Measurements from ENCODE around the gene NOXO1. TPM values are rescaled to one million over a fixed set of nuclear protein-coding genes. Genes with fewer than 3 reads are reported as not detected.
A peak's percentile ranks its signal among the peaks of the same experiment; 100 is the strongest.

The NOXO1 gene
- total RNA-seq, 1 experiment from 2014 or later: not detected

- Histone ChIP-seq H3K4me2 (ENCODE audit: low read depth, low read length, poor library complexity, severe bottlenecking) (no peak overlapping the region), H3K4me3 (ENCODE audit: low read length) (no peak overlapping the region), H3K9me2 (replicated peaks; ENCODE audit: insufficient read depth, low read length) (no peaks in the 10 kb centered on the region), H3K79me2 (ENCODE audit: low read length) (no peaks in the 10 kb centered on the region), H3K9ac (ENCODE audit: low read length) (no peak overlapping the region), H3K27me3 (ENCODE audit: low read length) (no peaks in the 10 kb centered on the region), H3K36me3 (ENCODE audit: insufficient read depth, low read length) (no peaks in the 10 kb centered on the region), H2AFZ (ENCODE audit: low read length) (no peak overlapping the region), H3K9me3 (ENCODE audit: low read length) (no peaks in the 10 kb centered on the region), H3K4me1 (ENCODE audit: low read length) (peaks cover 11% of the 10 kb centered on the region), H4K20me1 (ENCODE audit: insufficient read depth, low read depth, low read length) (no peaks in the 10 kb centered on the region; the same call in 1 of the 2 replicates), H3K27ac (ENCODE audit: low read length) (no peak overlapping the region)
- DNase-seq: no peak
These were observed 33.9 kb downstream of the NOXO1 start for GRCh38 chr16:1947369-1947670.

- DNase-seq: no peak
- H3K9ac ChIP-seq (ENCODE audit: low read length): no peak overlapping the region
- H3K36me3 ChIP-seq (ENCODE audit: insufficient read depth, low read length): no peaks in the 10 kb centered on the region
- H3K27ac ChIP-seq (ENCODE audit: low read length): no peak overlapping the region
- H3K4me3 ChIP-seq (ENCODE audit: low read length): no peak overlapping the region
- no peaks in the 10 kb centered on the region for H3K79me2 ChIP-seq (ENCODE audit: low read length)
- H3K4me1 ChIP-seq (ENCODE audit: low read length): peaks cover 17% of the 10 kb centered on the region
- no peaks in the 10 kb centered on the region for H3K9me3 ChIP-seq (ENCODE audit: low read length)
- no peaks in the 10 kb centered on the region; the same call in 1 of the 2 replicates for H4K20me1 ChIP-seq (ENCODE audit: insufficient read depth, low read depth, low read length)
- no peaks in the 10 kb centered on the region for H3K9me2 ChIP-seq (replicated peaks; ENCODE audit: insufficient read depth, low read length)
- no peaks in the 10 kb centered on the region for H3K27me3 ChIP-seq (ENCODE audit: low read length)
- H3K4me2 ChIP-seq (ENCODE audit: low read depth, low read length, poor library complexity, severe bottlenecking): no peak overlapping the region
- H2AFZ ChIP-seq (ENCODE audit: low read length): no peak overlapping the region
These were observed 34.5 kb downstream of the NOXO1 start for GRCh38 chr16:1946495-1947368.

- no peak for DNase-seq
- no peaks in the 10 kb centered on the region for H3K36me3 ChIP-seq (ENCODE audit: insufficient read depth, low read length)
- no peaks in the 10 kb centered on the region for H3K79me2 ChIP-seq (ENCODE audit: low read length)
- no peak overlapping the region for H3K9ac ChIP-seq (ENCODE audit: low read length)
- no peaks in the 10 kb centered on the region; the same call in 1 of the 2 replicates for H4K20me1 ChIP-seq (ENCODE audit: insufficient read depth, low read depth, low read length)
- H3K27me3 ChIP-seq (ENCODE audit: low read length): no peaks in the 10 kb centered on the region
- H2AFZ ChIP-seq (ENCODE audit: low read length): no peak overlapping the region
- no peak overlapping the region for H3K4me3 ChIP-seq (ENCODE audit: low read length)
- H3K9me3 ChIP-seq (ENCODE audit: low read length): no peaks in the 10 kb centered on the region
- H3K4me2 ChIP-seq (ENCODE audit: low read depth, low read length, poor library complexity, severe bottlenecking): no peak overlapping the region
- H3K27ac ChIP-seq (ENCODE audit: low read length): no peak overlapping the region
- peaks cover 21% of the 10 kb centered on the region for H3K4me1 ChIP-seq (ENCODE audit: low read length)
- no peaks in the 10 kb centered on the region for H3K9me2 ChIP-seq (replicated peaks; ENCODE audit: insufficient read depth, low read length)
These were observed 35.5 kb downstream of the NOXO1 start for GRCh38 chr16:1945559-1946391.

- Histone ChIP-seq H3K27me3 (ENCODE audit: low read length) (no peaks in the 10 kb centered on the region), H3K9me2 (replicated peaks; ENCODE audit: insufficient read depth, low read length) (no peaks in the 10 kb centered on the region), H3K27ac (ENCODE audit: low read length) (no peak overlapping the region), H3K4me3 (ENCODE audit: low read length) (no peak overlapping the region), H3K79me2 (ENCODE audit: low read length) (no peaks in the 10 kb centered on the region), H2AFZ (ENCODE audit: low read length) (no peak overlapping the region), H3K36me3 (ENCODE audit: insufficient read depth, low read length) (no peaks in the 10 kb centered on the region), H4K20me1 (ENCODE audit: insufficient read depth, low read depth, low read length) (no peaks in the 10 kb centered on the region; the same call in 1 of the 2 replicates), H3K9ac (ENCODE audit: low read length) (no peak overlapping the region), H3K4me1 (ENCODE audit: low read length) (peaks cover 21% of the 10 kb centered on the region), H3K4me2 (ENCODE audit: low read depth, low read length, poor library complexity, severe bottlenecking) (no peak overlapping the region), H3K9me3 (ENCODE audit: low read length) (no peaks in the 10 kb centered on the region)
- DNase-seq: no peak
These were observed 36.6 kb downstream of the NOXO1 start for GRCh38 chr16:1944612-1945199.

- Histone ChIP-seq H2AFZ (ENCODE audit: low read length) (peak within 1 kb of the TSS; percentile 98), H3K4me3 (ENCODE audit: low read length) (peak within 1 kb of the TSS; percentile 96)
These were observed 38.2 kb downstream of the NOXO1 start, which contains the start of gene MSRB1 for GRCh38 chr16:1942810-1943726. Gene MSRB1, minus strand, starts transcription at chr16:1943199. Its CDS starts 43 bp downstream, at chr16:1943156.

GRCh38 chr16:1942047-1942809 lies 39.0 kb downstream of the NOXO1 start:
- Histone ChIP-seq H3K4me1 (ENCODE audit: low read length) (peaks cover 21% of the 10 kb centered on the region), H3K4me2 (ENCODE audit: low read depth, low read length, poor library complexity, severe bottlenecking) (peak overlapping the region; percentile 94), H4K20me1 (ENCODE audit: insufficient read depth, low read depth, low read length) (no peaks in the 10 kb centered on the region; the same call in 1 of the 2 replicates), H3K4me3 (ENCODE audit: low read length) (peak overlapping the region; percentile 96), H2AFZ (ENCODE audit: low read length) (peak overlapping the region; percentile 98; the same call in 1 of the 2 replicates), H3K9me2 (replicated peaks; ENCODE audit: insufficient read depth, low read length) (no peaks in the 10 kb centered on the region), H3K27ac (ENCODE audit: low read length) (peak overlapping the region; percentile 58), H3K36me3 (ENCODE audit: insufficient read depth, low read length) (no peaks in the 10 kb centered on the region), H3K27me3 (ENCODE audit: low read length) (no peaks in the 10 kb centered on the region), H3K79me2 (ENCODE audit: low read length) (no peaks in the 10 kb centered on the region), H3K9ac (ENCODE audit: low read length) (peak overlapping the region; percentile 92), H3K9me3 (ENCODE audit: low read length) (no peaks in the 10 kb centered on the region)
- peak; percentile 83 for DNase-seq

More at GRCh38 chr16:1942810-1943726, 38.2 kb downstream of the NOXO1 start, which contains the start of gene MSRB1:
- Histone ChIP-seq H3K9me2 (replicated peaks; ENCODE audit: insufficient read depth, low read length) (no peaks in the 10 kb centered on the region), H3K27me3 (ENCODE audit: low read length) (no peaks in the 10 kb centered on the region), H3K4me1 (ENCODE audit: low read length) (peaks cover 21% of the 10 kb centered on the region), H3K27ac (ENCODE audit: low read length) (peak within 1 kb of the TSS; percentile 58), H3K36me3 (ENCODE audit: insufficient read depth, low read length) (no peaks in the 10 kb centered on the region), H3K79me2 (ENCODE audit: low read length) (no peaks in the 10 kb centered on the region), H3K9me3 (ENCODE audit: low read length) (no peaks in the 10 kb centered on the region), H4K20me1 (ENCODE audit: insufficient read depth, low read depth, low read length) (no peaks in the 10 kb centered on the region; the same call in 1 of the 2 replicates), H3K9ac (ENCODE audit: low read length) (peak within 1 kb of the TSS; percentile 92), H3K4me2 (ENCODE audit: low read depth, low read length, poor library complexity, severe bottlenecking) (peak within 1 kb of the TSS; percentile 94)
- peak; percentile 100 for DNase-seq
